ENCODE measurements around the gene PCDH7. TPM values are rescaled to one million over a fixed set of nuclear protein-coding genes. Genes with fewer than 3 reads are reported as not detected.

Gene PCDH7
- total RNA-seq, 1 donor from 2014 or later: 72.3 TPM

GRCh38 chr4:30753316-30753715 lies 33.1 kb downstream of the PCDH7 start:
- TF ChIP-seq CTCF (IDR thresholded peaks at IDR 0.05): no peak
- no peaks in the 10 kb centered on the region for H3K9me3 Mint-ChIP-seq (ENCODE audit: low read depth)
- peak overlapping the region; percentile 27 for H3K27ac Mint-ChIP-seq (ENCODE audit: unreplicated experiment)
- peaks cover 3% of the 10 kb centered on the region for H3K4me1 Mint-ChIP-seq (ENCODE audit: low read depth)
- no peak overlapping the region for H3K4me3 Mint-ChIP-seq (ENCODE audit: unreplicated experiment)
- H3K27me3 Mint-ChIP-seq (ENCODE audit: low read depth): no peaks in the 10 kb centered on the region
- no peaks in the 10 kb centered on the region for H3K36me3 Mint-ChIP-seq (ENCODE audit: low read depth)
- DNase-seq (ENCODE audit: low spot score): no peak

DNA sequence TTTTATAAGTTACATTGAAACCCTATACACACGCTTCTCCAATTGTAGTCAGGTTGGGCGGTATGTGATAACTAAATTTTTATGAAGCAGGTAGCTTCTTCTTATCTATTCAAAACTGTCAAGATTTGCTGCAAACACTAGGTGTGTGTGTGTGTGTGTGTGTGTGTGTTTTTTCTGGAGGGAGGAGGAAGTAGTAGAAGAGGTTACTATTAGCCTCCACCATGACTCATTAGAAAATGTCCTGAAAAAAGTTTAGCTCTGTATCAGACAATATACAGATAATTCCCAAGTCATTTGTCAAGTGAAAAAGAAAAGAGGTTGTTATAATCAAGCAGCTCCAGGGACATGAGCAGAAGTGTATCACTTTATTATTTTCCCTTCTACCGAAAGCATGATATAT lies 33.9 kb downstream of the PCDH7 start:
- peak overlapping the region; percentile 53 for H3K27ac Mint-ChIP-seq (ENCODE audit: unreplicated experiment)
- no peaks in the 10 kb centered on the region for H3K4me1 Mint-ChIP-seq (ENCODE audit: low read depth)
- DNase-seq (ENCODE audit: low spot score): no peak

GRCh38 chr4:30755346-30755745 lies 35.2 kb downstream of the PCDH7 start:
- H3K27me3 Mint-ChIP-seq (ENCODE audit: low read depth): no peaks in the 10 kb centered on the region
- H3K36me3 Mint-ChIP-seq (ENCODE audit: low read depth): no peaks in the 10 kb centered on the region
- H3K9me3 Mint-ChIP-seq (ENCODE audit: low read depth): no peaks in the 10 kb centered on the region
- peak overlapping the region; percentile 55 for H3K27ac Mint-ChIP-seq (ENCODE audit: unreplicated experiment)
- TF ChIP-seq CTCF (IDR thresholded peaks at IDR 0.05): no peak
- H3K4me3 Mint-ChIP-seq (ENCODE audit: unreplicated experiment): no peak overlapping the region
- H3K4me1 Mint-ChIP-seq (ENCODE audit: low read depth): no peaks in the 10 kb centered on the region
- no peak for DNase-seq (ENCODE audit: low spot score)

More for the DNA sequence above, 33.9 kb downstream of the PCDH7 start:
- no peak for TF ChIP-seq CTCF (IDR thresholded peaks at IDR 0.05)
- H3K9me3 Mint-ChIP-seq (ENCODE audit: low read depth): no peaks in the 10 kb centered on the region
- no peaks in the 10 kb centered on the region for H3K27me3 Mint-ChIP-seq (ENCODE audit: low read depth)
- no peak overlapping the region for H3K4me3 Mint-ChIP-seq (ENCODE audit: unreplicated experiment)
- H3K36me3 Mint-ChIP-seq (ENCODE audit: low read depth): no peaks in the 10 kb centered on the region

- H3K27me3 Mint-ChIP-seq (ENCODE audit: low read depth): no peaks in the 10 kb centered on the region
- H3K36me3 Mint-ChIP-seq (ENCODE audit: low read depth): no peaks in the 10 kb centered on the region
- H3K4me3 Mint-ChIP-seq (ENCODE audit: unreplicated experiment): no peak overlapping the region
- peaks cover 5% of the 10 kb centered on the region for H3K4me1 Mint-ChIP-seq (ENCODE audit: low read depth)
- no peak for TF ChIP-seq CTCF (IDR thresholded peaks at IDR 0.05)
- H3K27ac Mint-ChIP-seq (ENCODE audit: unreplicated experiment): no peak overlapping the region
- no peak for DNase-seq (ENCODE audit: low spot score)
- H3K9me3 Mint-ChIP-seq (ENCODE audit: low read depth): no peaks in the 10 kb centered on the region
Measured at GRCh38 chr4:30756553-30756952, 36.4 kb downstream of the PCDH7 start.

GRCh38 chr4:30757357-30757756 lies 37.2 kb downstream of the PCDH7 start:
- TF ChIP-seq CTCF (IDR thresholded peaks at IDR 0.05): no peak
- Mint-ChIP-seq H3K27ac (ENCODE audit: unreplicated experiment) (no peak overlapping the region), H3K4me1 (ENCODE audit: low read depth) (peaks cover 5% of the 10 kb centered on the region), H3K9me3 (ENCODE audit: low read depth) (no peaks in the 10 kb centered on the region), H3K27me3 (ENCODE audit: low read depth) (no peaks in the 10 kb centered on the region), H3K4me3 (ENCODE audit: unreplicated experiment) (no peak overlapping the region), H3K36me3 (ENCODE audit: low read depth) (no peaks in the 10 kb centered on the region)
- DNase-seq (ENCODE audit: low spot score): no peak

All from chondrocyte (in vitro differentiated cells).